ENCODE results near the gene ARSG. TPM values are rescaled to one million over a fixed set of nuclear protein-coding genes. Genes with fewer than 3 reads are reported as not detected.

Gene ARSG
- total and polyA plus RNA-seq, 9 of the 15 experiments (the other 6 are each of a cell fraction or from before 2014, with no cell fraction given) = 1.0 to 5.6 (median 1.8) TPM

GRCh38 chr17:68247445-68248198 is 43.7 kb upstream of the ARSG start, which contains the start of gene AMZ2 (continued):
- no peak for TF ChIP-seq ARID3B (CRISPR knock-in tag; IDR thresholded peaks at IDR 0.05; ENCODE audit: borderline replicate concordance)
- TF ChIP-seq DDX20 (tag; IDR thresholded peaks at IDR 0.05; ENCODE audit: low read depth) = no peak
- no peak for TF ChIP-seq ZNF444 (CRISPR knock-in tag; IDR thresholded peaks at IDR 0.05)
- no peak for TF ChIP-seq RNF219 (CRISPR knock-in tag; IDR thresholded peaks at IDR 0.05)
- TF ChIP-seq ZNF224 (CRISPR knock-in tag; IDR thresholded peaks at IDR 0.05) = no peak
- no peak for TF ChIP-seq FUS (optimal IDR thresholded peaks at IDR 0.05; ENCODE audit: low read depth, low read length)
- TF ChIP-seq GTF2E2 (tag; IDR thresholded peaks at IDR 0.05) = no peak
- TF ChIP-seq MYBL2 (IDR thresholded peaks at IDR 0.05; ENCODE audit: low read depth) = no peak
- no peak for TF ChIP-seq MYBL2 (CRISPR knock-in tag; IDR thresholded peaks at IDR 0.05; ENCODE audit: borderline replicate concordance)
- TF ChIP-seq ZNF407 (IDR thresholded peaks at IDR 0.05; ENCODE audit: low read depth) = no peak
- TF ChIP-seq TAF1 (IDR thresholded peaks at IDR 0.05; ENCODE audit: control insufficient read depth, extremely low read depth, insufficient read depth, low read length, severe bottlenecking) = peak; percentile 70
- TF ChIP-seq ZBTB26 (CRISPR knock-in tag; IDR thresholded peaks at IDR 0.05) = no peak
- TF ChIP-seq CGGBP1 (CRISPR knock-in tag; IDR thresholded peaks at IDR 0.05) = no peak
